H1 (cell line): Measurements from ENCODE around the gene DTWD2. TPM values are rescaled to one million over a fixed set of nuclear protein-coding genes. Genes with fewer than 3 reads are reported as not detected.

Experiments used
- CTCF ChIA-PET: fragments of 300-600 bp; sonication (Branson Sonifier 250); formaldehyde crosslinking; loops from one replicate; lab custom pipeline; 2021; ENCODE audit not compliant: partially characterized antibody; lab: Charles Lee
- POLR2A ChIA-PET: fragments of 300-600 bp; sonication (Branson Sonifier 250); formaldehyde crosslinking; loops from one replicate; lab custom pipeline; 2021; ENCODE audit warnings: inconsistent platforms; ENCODE audit not compliant: partially characterized antibody; lab: Charles Lee
- DNase-seq, 2 experiments: peaks; one replicate each; pipeline versions ENCODE4 v3.0.0 to v3.0.0-alpha.2; 2010 to 2022; ENCODE audit warnings: low spot score in 2 of 2, low read depth in 1 of 2, mixed read lengths in 1 of 2
- FAIRE-seq: peaks from 2 replicates; lab custom pipeline; 2011; peaks lifted over from hg19 to GRCh38; lab: Jason Lieb, UNC
- H2AFZ ChIP-seq: 2 replicates; pipeline ENCODE4 v1.8.1; 2012; ENCODE audit warnings: low read length, inconsistent platforms
- H2AK5ac ChIP-seq: 2 replicates; pipeline ENCODE4 v1.6.1; 2013; ENCODE audit warnings: low read depth, low read length
- H2BK120ac ChIP-seq: replicated peaks from 2 replicates; pipeline ENCODE3; 2013; ENCODE audit warnings: low read depth, low read length, inconsistent platforms
- H2BK12ac ChIP-seq: 2 replicates; pipeline ENCODE4 v1.6.1; 2013; ENCODE audit warnings: low read depth, low read length
- H2BK15ac ChIP-seq: 2 replicates; pipeline ENCODE4 v1.6.1; 2013; ENCODE audit warnings: low read length
- H2BK20ac ChIP-seq: 2 replicates; pipeline ENCODE4 v1.6.1; 2013; ENCODE audit warnings: low read length
- H2BK5ac ChIP-seq: 2 replicates; pipeline ENCODE4 v1.6.1; 2013; ENCODE audit warnings: low read depth, low read length
- H3K14ac ChIP-seq: 2 replicates; pipeline ENCODE4 v1.6.1; 2013; ENCODE audit warnings: inconsistent platforms; ENCODE audit not compliant: insufficient read length
- H3K18ac ChIP-seq: 2 replicates; pipeline ENCODE4 v1.6.1; 2013; ENCODE audit warnings: low read length; ENCODE audit errors: extremely low read depth
- H3K23ac ChIP-seq: 2 replicates; pipeline ENCODE4 v1.6.1; 2013; ENCODE audit warnings: inconsistent platforms; ENCODE audit not compliant: insufficient read length
- H3K23me2 ChIP-seq: 2 replicates; pipeline ENCODE4 v1.6.1; 2013; ENCODE audit warnings: low read depth, low read length
- H3K27ac ChIP-seq: 2 replicates; pipeline ENCODE4 v1.6.1; 2011; ENCODE audit warnings: low read depth, low read length, inconsistent platforms
- H3K27me3 ChIP-seq, 4 experiments: replicated peaks in 1 of 4; 1 replicate in 1 of 4; 2 replicates in 3 of 4; pipeline versions ENCODE4 v1.6.1 to v1.8.1; 2011 to 2013; ENCODE audit warnings: low read length in 3 of 4, mild to moderate bottlenecking in 3 of 4, inconsistent platforms in 2 of 4, mixed read lengths in 2 of 4, moderate library complexity in 1 of 4; ENCODE audit not compliant: control insufficient read depth in 3 of 4, insufficient read depth in 3 of 4; ENCODE audit errors: extremely low read depth in 1 of 4
- H3K36me3 ChIP-seq, 4 experiments: 2 replicates each; pipeline versions ENCODE4 v1.6.1 to v1.8.1; 2011 to 2013; ENCODE audit warnings: mild to moderate bottlenecking in 4 of 4, low read length in 3 of 4, moderate library complexity in 2 of 4, control low read depth in 1 of 4, inconsistent platforms in 1 of 4; ENCODE audit not compliant: insufficient read depth in 4 of 4, control insufficient read depth in 2 of 4
- H3K4ac ChIP-seq: replicated peaks from 2 replicates; pipeline ENCODE3; 2013; ENCODE audit warnings: low read length, low read depth, mixed read lengths, inconsistent platforms; ENCODE audit not compliant: insufficient read length
- H3K4me1 ChIP-seq, 4 experiments: replicated peaks in 1 of 4; 1 replicate in 1 of 4; 2 replicates in 3 of 4; pipeline versions ENCODE4 v1.6.1 to v1.8.1; 2011 to 2013; ENCODE audit warnings: low read length in 3 of 4, inconsistent platforms in 2 of 4, mixed read lengths in 1 of 4; ENCODE audit not compliant: insufficient read depth in 4 of 4, control insufficient read depth in 3 of 4
- H3K4me2 ChIP-seq, 2 experiments: 2 replicates each; pipeline versions ENCODE4 v1.6.1 to v1.8.1; 2011 to 2013; ENCODE audit warnings: low read depth in 2 of 2, low read length in 2 of 2, control low read depth in 1 of 2, inconsistent platforms in 1 of 2, mild to moderate bottlenecking in 1 of 2; ENCODE audit not compliant: insufficient read depth in 1 of 2
- H3K4me3 ChIP-seq, 4 experiments: fragments of 200-600, 300-600 bp in 1 of 4; sonication (generic), shearing (Covaris generic), sonication (Bioruptor Twin) in 1 of 4; 2 replicates each; pipeline versions ENCODE4 v1.5.1 to v1.8.1; 2011 to 2016; ENCODE audit warnings: low read length in 4 of 4, low read depth in 3 of 4, control low read depth in 2 of 4, inconsistent platforms in 2 of 4, mild to moderate bottlenecking in 2 of 4, mixed read lengths in 1 of 4, moderate library complexity in 1 of 4; ENCODE audit not compliant: insufficient read depth in 2 of 4; ENCODE audit errors: extremely low read depth in 1 of 4
- H3K56ac ChIP-seq: replicated peaks from 2 replicates; pipeline ENCODE3; 2013; ENCODE audit warnings: low read depth, mild to moderate bottlenecking, mixed read lengths, low read length, inconsistent platforms; ENCODE audit not compliant: insufficient read length
- H3K79me1 ChIP-seq: 2 replicates; pipeline ENCODE4 v1.6.1; 2013; ENCODE audit warnings: low read depth, low read length, control low read depth
- H3K79me2 ChIP-seq, 2 experiments: 2 replicates each; pipeline versions ENCODE4 v1.6.1 to v1.8.1; 2012 to 2013; ENCODE audit warnings: low read length in 2 of 2, mild to moderate bottlenecking in 2 of 2, inconsistent platforms in 1 of 2; ENCODE audit not compliant: insufficient read depth in 2 of 2, control insufficient read depth in 1 of 2
- H3K9ac ChIP-seq, 4 experiments: replicated peaks in 1 of 4; 1 replicate in 1 of 4; 2 replicates in 3 of 4; pipeline versions ENCODE4 v1.6.1 to v1.8.1; 2011 to 2013; ENCODE audit warnings: low read depth in 3 of 4, low read length in 3 of 4, control low read depth in 2 of 4, mild to moderate bottlenecking in 2 of 4, moderate library complexity in 2 of 4, inconsistent platforms in 1 of 4; ENCODE audit errors: extremely low read depth in 1 of 4
- H3K9me3 ChIP-seq, 2 experiments: 2 replicates each; pipeline versions ENCODE4 v1.6.1 to v1.8.1; 2012 to 2013; ENCODE audit warnings: mild to moderate bottlenecking in 2 of 2, moderate library complexity in 2 of 2, control low read depth in 1 of 2, inconsistent platforms in 1 of 2, low read depth in 1 of 2, low read length in 1 of 2, mixed read lengths in 1 of 2; ENCODE audit not compliant: insufficient read depth in 2 of 2
- H4K20me1 ChIP-seq, 2 experiments: replicated peaks in 1 of 2; 2 replicates each; pipeline versions ENCODE3 to v1.8.1; 2011 to 2013; ENCODE audit warnings: inconsistent platforms in 2 of 2, low read length in 2 of 2, mild to moderate bottlenecking in 1 of 2; ENCODE audit not compliant: insufficient read depth in 2 of 2, control insufficient read depth in 1 of 2
- H4K5ac ChIP-seq: 2 replicates; pipeline ENCODE4 v1.6.1; 2013; ENCODE audit warnings: low read length, low read depth, mixed read lengths, inconsistent platforms; ENCODE audit not compliant: insufficient read length
- H4K8ac ChIP-seq: 2 replicates; pipeline ENCODE4 v1.8.0; 2013; ENCODE audit warnings: mild to moderate bottlenecking, moderate library complexity, low read length, inconsistent platforms; ENCODE audit not compliant: insufficient read depth; ENCODE audit errors: extremely low read depth
- H4K91ac ChIP-seq: replicated peaks from 2 replicates; pipeline ENCODE3; 2013; ENCODE audit warnings: low read length, mixed read lengths, inconsistent platforms; ENCODE audit not compliant: insufficient read length
- BACH1 ChIP-seq: IDR thresholded peaks from 2 replicates; pipeline ENCODE4 v1.6.1; 2012; ENCODE audit warnings: low read length, improper control_type of control experiment
- CBX5 ChIP-seq: fragments of 300-800, 300-1000 bp; sonication (generic); IDR thresholded peaks from 2 replicates; pipeline ENCODE4 v1.7.1; 2016; ENCODE audit warnings: antibody characterized with exemption, low read length, low read depth
- E2F6 ChIP-seq: IDR thresholded peaks from 2 replicates; pipeline ENCODE4 v1.6.1; 2012; ENCODE audit warnings: inconsistent platforms
- GABPA ChIP-seq: IDR thresholded peaks from 2 replicates; pipeline ENCODE4 v1.6.1; 2011; ENCODE audit warnings: mild to moderate bottlenecking, low read length, moderate library complexity, borderline replicate concordance; ENCODE audit not compliant: insufficient read depth
- HDAC6 ChIP-seq: IDR thresholded peaks from one replicate; pipeline ENCODE4 v1.7.1; 2012; ENCODE audit warnings: low read depth, mild to moderate bottlenecking, inconsistent platforms, low read length, moderate library complexity
- KDM4A ChIP-seq: IDR thresholded peaks from one replicate; pipeline ENCODE4 v1.7.1; 2012; ENCODE audit warnings: low read depth, mild to moderate bottlenecking, moderate library complexity, low read length, inconsistent platforms; ENCODE audit not compliant: severe bottlenecking
- MAX ChIP-seq: IDR thresholded peaks from 2 replicates; pipeline ENCODE4 v1.6.1; 2012; ENCODE audit warnings: inconsistent platforms
- RBBP5 ChIP-seq: IDR thresholded peaks from 2 replicates; pipeline ENCODE4 v1.7.1; 2012; ENCODE audit warnings: low read depth, mild to moderate bottlenecking, inconsistent platforms, low read length, moderate library complexity, borderline replicate concordance
- SIN3A ChIP-seq, 2 experiments: IDR thresholded peaks in 1 of 2; conservative IDR thresholded peaks in 1 of 2; 2 replicates each; pipeline ENCODE4 v1.6.1; 2011 to 2012; ENCODE audit warnings: low read length in 2 of 2, improper control_type of control experiment in 1 of 2, low read depth in 1 of 2, mild to moderate bottlenecking in 1 of 2
- SIRT6 ChIP-seq: IDR thresholded peaks from one replicate; pipeline ENCODE4 v1.7.1; 2012; ENCODE audit warnings: low read length, inconsistent platforms
- SP1 ChIP-seq: IDR thresholded peaks from 2 replicates; pipeline ENCODE4 v1.6.1; 2011; ENCODE audit warnings: low read depth, low read length
- SP2 ChIP-seq: IDR thresholded peaks from 2 replicates; pipeline ENCODE4 v1.6.1; 2012; ENCODE audit warnings: mild to moderate bottlenecking, low read length, inconsistent platforms
- SP4 ChIP-seq: IDR thresholded peaks from 2 replicates; pipeline ENCODE4 v1.6.1; 2012; ENCODE audit warnings: low read length, inconsistent platforms
- SUZ12 ChIP-seq: fragments of 200-600 bp; sonication (generic); IDR thresholded peaks from 2 replicates; pipeline ENCODE4 v1.6.1; 2012; ENCODE audit warnings: mild to moderate bottlenecking, inconsistent platforms, low read length, moderate library complexity, mixed read lengths
- TEAD4 ChIP-seq: IDR thresholded peaks from 2 replicates; pipeline ENCODE4 v1.6.1; 2012; ENCODE audit warnings: low read depth, low read length, inconsistent platforms, mixed read lengths
- WGBS, 2 experiments: shearing (Covaris generic) in 1 of 2; methylation state at CpG; one replicate each; pipeline versions ENCODE4 v1.1.6 to v1.1.7; 2013 to 2015; ENCODE audit warnings: low lambda C conversion rate in 2 of 2, mixed read lengths in 2 of 2, inconsistent platforms in 1 of 2, low coverage in 1 of 2, missing lambda C conversion rate in 1 of 2; ENCODE audit not compliant: insufficient replicate concordance in 2 of 2, insufficient coverage in 1 of 2, insufficient read length in 1 of 2; ENCODE audit errors: extremely low coverage in 1 of 2, missing lambda C conversion rate in 1 of 2; 5-methylcytosine and 5-hydroxymethylcytosine counted together
- polyA plus RNA-seq, 7 experiments: library from polyadenylated mRNA; depleted of rRNA in 3 of 7; stranded (reverse) in 5 of 7; unstranded in 2 of 7; fragments of >200 nt in 5 of 7; fragments of 200-250 nt in 2 of 7; gene quantifications; 1 replicate in 5 of 7; 2 replicates in 1 of 7; 4 replicates in 1 of 7; pipeline versions ENCODE4 v1.2.1 to v1.2.3, GENCODE V29; 2011 to 2013; ENCODE audit warnings: missing spikeins in 2 of 7, mixed read lengths in 2 of 7
- total RNA-seq: library from RNA; stranded (reverse); fragmentation: NEBNext Ultra II Directional; extraction: Animal tissue kit (Norgen Biotek cat#: 25700); gene quantifications from 2 replicates; pipeline ENCODE4 v1.2.1, GENCODE V29; 2021

Gene DTWD2
- total and polyA plus RNA-seq, 2 of the 8 experiments (the other 6 are each of a cell fraction or from before 2014, with no cell fraction given): 4.3 to 17.1 TPM

GRCh38 chr5:118933703-118934102 lies 54.6 kb downstream of the DTWD2 start:
- FAIRE-seq (no peak), DNase-seq (no peak)
- Histone ChIP-seq H3K4ac (no peak overlapping the region), H3K23ac (no peak overlapping the region), H4K5ac (no peak overlapping the region), H3K27me3 (no peaks in the 10 kb centered on the region), H3K79me2 (no peaks in the 10 kb centered on the region), H3K79me1 (no peaks in the 10 kb centered on the region), H3K4me1 (peaks cover 2 to 11% (median 5%) of the 10 kb centered on the region in 4 experiments; a peak in 5 of 7 replicates), H2BK12ac (no peak overlapping the region), H3K9ac (no peak overlapping the region), H3K23me2 (no peaks in the 10 kb centered on the region), H3K4me3 (no peak overlapping the region), H3K4me2 (no peak overlapping the region), H4K8ac (no peak overlapping the region), H3K56ac (no peak overlapping the region), H3K18ac (no peak overlapping the region), H4K91ac (no peak overlapping the region), H2BK15ac (no peak overlapping the region), H3K36me3 (no peaks in the 10 kb centered on the region), H4K20me1 (no peaks in the 10 kb centered on the region), H3K14ac (no peak overlapping the region), H2AFZ (no peak overlapping the region), H2BK5ac (no peak overlapping the region), H2BK20ac (no peak overlapping the region), H2BK120ac (no peak overlapping the region), H3K27ac (no peak overlapping the region), H3K9me3 (peaks cover 3 to 11% of the 10 kb centered on the region in 2 experiments; a peak in 2 of 4 replicates), H2AK5ac (no peak overlapping the region)
- 93% methylated on average over 1 of the region's 1 CpG; no CpG with 5 or more reads in 1 of the 2 experiments for WGBS, 2 experiments
- ChIA-PET CTCF (no interaction called here), POLR2A (no interaction called here)
- TF ChIP-seq SIRT6: no peak
- no peak for TF ChIP-seq TEAD4
- TF ChIP-seq BACH1: no peak
- no peak for TF ChIP-seq CBX5
- TF ChIP-seq SP1: no peak
- TF ChIP-seq RBBP5: no peak
- TF ChIP-seq SP4: no peak
- no peak for TF ChIP-seq KDM4A
- no peak for TF ChIP-seq GABPA
- TF ChIP-seq MAX: no peak
- no peak for TF ChIP-seq HDAC6
- TF ChIP-seq E2F6: no peak
- no peak for TF ChIP-seq SIN3A (conservative IDR thresholded peaks at IDR 0.05 in 1 of 2, IDR thresholded peaks at IDR 0.05 in 1 of 2; ENCODE audit: low read depth in 1 of 2, low read length in 2 of 2)
- TF ChIP-seq SP2: no peak
- no peak for TF ChIP-seq SUZ12
